ENCODE results near the gene LMF1. TPM values are rescaled to one million over a fixed set of nuclear protein-coding genes. Genes with fewer than 3 reads are reported as not detected.
"Not testable (repeated sequence)": the region's sequence is repeated elsewhere in the genome, so short reads cannot be mapped to it uniquely, and the experiment has no call there.

Gene LMF1
- total RNA-seq, 2 donors from 2014 or later = 15.8 to 20.1 TPM

DNA sequence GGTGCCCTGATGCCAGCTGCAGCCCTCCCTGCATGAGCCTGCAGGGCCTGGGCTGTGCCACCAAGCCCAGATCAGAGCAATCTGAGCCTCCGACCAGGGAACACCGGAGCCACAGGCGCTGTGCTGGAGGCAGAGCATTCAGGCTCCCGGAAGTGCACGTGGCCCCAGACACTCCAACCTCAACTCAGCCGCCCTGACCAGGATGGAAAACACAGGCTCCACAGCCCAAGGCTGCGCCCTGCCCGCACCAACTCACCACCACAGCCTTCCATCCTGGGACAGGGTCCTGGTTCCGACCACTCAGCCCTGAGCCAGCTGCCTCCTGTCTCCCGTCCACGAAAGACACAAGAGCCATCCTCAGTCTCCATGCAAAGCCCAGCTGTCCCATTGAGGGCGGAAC, 18.5 kb downstream of the LMF1 start:
- Histone ChIP-seq H3K9me3 (no peaks in the 10 kb centered on the region), H3K4me3 (no peak overlapping the region), H3K36me3 (replicated peaks in 1 of 2; ENCODE audit: insufficient read depth in 1 of 2, low read depth in 2 of 2) (peaks cover 0 to 5% of the 10 kb centered on the region in 2 donors), H3K27ac (no peak overlapping the region), H3K4me1 (no peaks in the 10 kb centered on the region), H3K27me3 (no peaks in the 10 kb centered on the region)
- TF ChIP-seq, protein P1, sequence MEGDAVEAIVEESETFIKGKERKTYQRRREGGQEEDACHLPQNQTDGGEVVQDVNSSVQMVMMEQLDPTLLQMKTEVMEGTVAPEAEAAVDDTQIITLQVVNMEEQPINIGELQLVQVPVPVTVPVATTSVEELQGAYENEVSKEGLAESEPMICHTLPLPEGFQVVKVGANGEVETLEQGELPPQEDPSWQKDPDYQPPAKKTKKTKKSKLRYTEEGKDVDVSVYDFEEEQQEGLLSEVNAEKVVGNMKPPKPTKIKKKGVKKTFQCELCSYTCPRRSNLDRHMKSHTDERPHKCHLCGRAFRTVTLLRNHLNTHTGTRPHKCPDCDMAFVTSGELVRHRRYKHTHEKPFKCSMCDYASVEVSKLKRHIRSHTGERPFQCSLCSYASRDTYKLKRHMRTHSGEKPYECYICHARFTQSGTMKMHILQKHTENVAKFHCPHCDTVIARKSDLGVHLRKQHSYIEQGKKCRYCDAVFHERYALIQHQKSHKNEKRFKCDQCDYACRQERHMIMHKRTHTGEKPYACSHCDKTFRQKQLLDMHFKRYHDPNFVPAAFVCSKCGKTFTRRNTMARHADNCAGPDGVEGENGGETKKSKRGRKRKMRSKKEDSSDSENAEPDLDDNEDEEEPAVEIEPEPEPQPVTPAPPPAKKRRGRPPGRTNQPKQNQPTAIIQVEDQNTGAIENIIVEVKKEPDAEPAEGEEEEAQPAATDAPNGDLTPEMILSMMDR (IDR thresholded peaks at IDR 0.05) = no peak
- TF ChIP-seq POLR2A (IDR thresholded peaks at IDR 0.05) = no peak
- intact Hi-C loops (cut with DNase I) = no loop called here
- 93 to 100% methylated on average over 3 to 12 of the region's 12 CpGs for WGBS, 2 donors
- DNase-seq (no peak), ATAC-seq (no peak)

DNA sequence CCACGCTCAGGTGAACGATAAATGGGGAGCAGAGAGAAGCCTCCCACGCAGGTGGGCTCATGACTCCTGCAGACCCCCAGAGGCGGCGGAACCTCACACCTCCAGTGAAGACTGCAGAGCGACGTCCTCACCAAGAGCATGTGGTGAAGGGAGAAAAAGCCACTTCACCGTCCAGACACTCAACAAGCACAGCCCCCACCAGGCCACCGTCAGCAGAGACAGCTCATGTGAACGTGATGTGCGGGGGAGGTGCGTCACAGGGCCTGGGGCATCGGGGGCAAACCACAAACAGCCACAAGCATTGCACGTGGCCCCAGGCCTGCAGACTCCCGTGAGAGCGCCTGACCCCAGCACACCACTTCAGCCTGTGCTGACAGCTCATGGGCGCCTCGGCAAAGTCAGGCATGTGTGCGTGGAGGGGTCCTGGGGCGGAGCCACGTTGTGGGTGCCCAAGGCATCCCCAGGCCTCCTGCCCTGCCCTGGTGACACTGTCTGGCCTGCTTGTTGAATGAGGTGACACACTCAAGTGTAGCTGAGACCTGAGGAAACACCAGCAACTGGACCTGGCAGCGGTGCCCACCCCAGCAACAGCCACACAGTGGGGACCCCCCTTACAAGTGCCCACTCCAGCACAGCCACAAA, 19.0 kb downstream of the LMF1 start:
- ATAC-seq (no peak), DNase-seq (no peak)
- H3K4me1 ChIP-seq = no peaks in the 10 kb centered on the region
- no peak overlapping the region for H3K4me3 ChIP-seq
- TF ChIP-seq POLR2A (IDR thresholded peaks at IDR 0.05) = no peak
- TF ChIP-seq, protein P1 (IDR thresholded peaks at IDR 0.05) = no peak
- H3K27me3 ChIP-seq = no peaks in the 10 kb centered on the region
- WGBS, 2 donors = 91 to 92% methylated on average over 12 to 21 of the region's 22 CpGs
- no peaks in the 10 kb centered on the region for H3K9me3 ChIP-seq
- intact Hi-C loops (cut with DNase I) = no loop called here
- H3K36me3 ChIP-seq (replicated peaks in 1 of 2; ENCODE audit: insufficient read depth in 1 of 2, low read depth in 2 of 2) = peaks cover 0 to 5% of the 10 kb centered on the region in 2 donors
- H3K27ac ChIP-seq = no peak overlapping the region

DNA sequence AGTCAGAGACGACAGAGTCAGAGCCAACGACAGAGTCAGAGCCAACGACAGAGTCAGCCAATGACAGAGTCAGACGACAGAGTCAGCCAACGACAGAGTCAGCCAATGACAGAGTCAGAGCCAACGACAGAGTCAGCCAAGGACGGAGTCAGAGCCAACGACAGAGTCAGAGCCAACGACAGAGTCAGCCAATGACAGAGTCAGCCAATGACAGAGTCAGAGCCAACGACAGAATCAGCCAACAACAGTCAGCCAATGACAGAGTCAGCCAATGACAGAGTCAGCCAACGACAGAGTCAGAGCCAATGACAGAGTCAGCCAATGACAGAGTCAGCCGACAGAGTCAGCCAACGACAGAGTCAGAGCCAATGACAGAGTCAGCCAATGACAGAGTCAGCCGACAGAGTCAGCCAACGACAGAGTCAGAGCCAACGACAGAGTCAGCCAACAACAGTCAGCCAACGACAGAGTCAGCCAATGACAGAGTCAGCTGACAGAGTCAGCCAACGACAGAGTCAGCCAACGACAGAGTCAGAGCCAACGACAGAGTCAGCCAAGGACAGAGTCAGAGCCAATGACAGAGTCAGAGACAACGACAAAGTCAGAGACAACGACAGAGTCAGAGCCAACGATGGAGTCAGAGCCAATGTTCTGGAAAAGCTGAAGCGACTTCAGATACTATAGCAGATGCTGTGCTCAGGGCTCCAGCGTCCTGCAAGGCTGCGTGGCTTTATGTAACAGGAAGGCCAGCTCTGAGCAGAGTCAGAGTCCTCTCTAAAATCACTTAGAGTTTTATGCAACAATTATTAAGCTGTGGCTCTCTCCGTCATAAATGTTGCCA, 19.8 kb downstream of the LMF1 start:
- H3K36me3 ChIP-seq (replicated peaks in 1 of 2; ENCODE audit: insufficient read depth in 1 of 2, low read depth in 2 of 2); intact Hi-C loops (cut with DNase I): not testable (repeated sequence)
- WGBS, 2 donors = 80 to 89% methylated on average over 27 of the region's 27 CpGs

DNA sequence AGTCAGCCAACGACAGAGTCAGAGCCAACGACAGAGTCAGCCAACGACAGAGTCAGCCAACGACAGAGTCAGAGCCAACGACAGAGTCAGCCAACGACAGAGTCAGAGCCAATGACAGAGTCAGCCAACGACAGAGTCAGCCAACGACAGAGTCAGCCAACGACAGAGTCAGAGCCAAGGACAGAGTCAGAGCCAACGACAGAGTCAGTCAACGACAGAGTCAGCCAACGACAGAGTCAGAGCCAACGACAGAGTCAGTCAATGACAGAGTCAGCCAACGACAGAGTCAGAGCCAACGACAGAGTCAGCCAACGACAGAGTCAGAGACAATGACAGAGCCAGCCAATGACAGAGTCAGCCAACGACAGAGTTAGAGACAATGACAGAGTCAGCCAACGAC, 22.0 kb downstream of the LMF1 start:
- H3K9me3 ChIP-seq; H3K27ac ChIP-seq; DNase-seq; H3K4me3 ChIP-seq; intact Hi-C loops (cut with DNase I); H3K36me3 ChIP-seq (replicated peaks in 1 of 2; ENCODE audit: insufficient read depth in 1 of 2, low read depth in 2 of 2); H3K27me3 ChIP-seq; H3K4me1 ChIP-seq; ATAC-seq: not testable (repeated sequence)
- WGBS, 2 donors = 81 to 83% methylated on average over 18 of the region's 18 CpGs

More for the DNA sequence above, 19.8 kb downstream of the LMF1 start:
- not testable (repeated sequence) for H3K4me1 ChIP-seq, DNase-seq, H3K4me3 ChIP-seq, H3K27ac ChIP-seq, H3K27me3 ChIP-seq, ATAC-seq, H3K9me3 ChIP-seq

DNA sequence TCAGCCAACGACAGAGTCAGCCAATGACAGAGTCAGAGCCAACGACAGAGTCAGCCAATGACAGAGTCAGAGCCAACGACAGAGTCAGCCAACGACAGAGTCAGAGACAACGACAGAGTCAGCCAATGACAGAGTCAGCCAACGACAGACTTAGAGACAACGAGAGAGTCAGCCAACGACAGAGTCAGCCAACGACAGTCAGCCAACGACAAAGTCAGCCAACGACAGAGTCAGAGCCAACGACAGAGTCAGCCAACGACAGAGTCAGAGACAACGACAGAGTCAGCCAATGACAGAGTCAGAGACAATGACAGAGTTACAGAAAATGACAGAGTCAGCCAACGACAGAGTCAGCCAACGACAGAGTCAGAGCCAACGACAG, 22.9 kb downstream of the LMF1 start:
- H3K27ac ChIP-seq; H3K4me3 ChIP-seq; DNase-seq; H3K27me3 ChIP-seq; H3K36me3 ChIP-seq (replicated peaks in 1 of 2; ENCODE audit: insufficient read depth in 1 of 2, low read depth in 2 of 2); ATAC-seq; H3K4me1 ChIP-seq; H3K9me3 ChIP-seq; intact Hi-C loops (cut with DNase I): not testable (repeated sequence)
- 79 to 88% methylated on average over 17 of the region's 17 CpGs for WGBS, 2 donors

DNA sequence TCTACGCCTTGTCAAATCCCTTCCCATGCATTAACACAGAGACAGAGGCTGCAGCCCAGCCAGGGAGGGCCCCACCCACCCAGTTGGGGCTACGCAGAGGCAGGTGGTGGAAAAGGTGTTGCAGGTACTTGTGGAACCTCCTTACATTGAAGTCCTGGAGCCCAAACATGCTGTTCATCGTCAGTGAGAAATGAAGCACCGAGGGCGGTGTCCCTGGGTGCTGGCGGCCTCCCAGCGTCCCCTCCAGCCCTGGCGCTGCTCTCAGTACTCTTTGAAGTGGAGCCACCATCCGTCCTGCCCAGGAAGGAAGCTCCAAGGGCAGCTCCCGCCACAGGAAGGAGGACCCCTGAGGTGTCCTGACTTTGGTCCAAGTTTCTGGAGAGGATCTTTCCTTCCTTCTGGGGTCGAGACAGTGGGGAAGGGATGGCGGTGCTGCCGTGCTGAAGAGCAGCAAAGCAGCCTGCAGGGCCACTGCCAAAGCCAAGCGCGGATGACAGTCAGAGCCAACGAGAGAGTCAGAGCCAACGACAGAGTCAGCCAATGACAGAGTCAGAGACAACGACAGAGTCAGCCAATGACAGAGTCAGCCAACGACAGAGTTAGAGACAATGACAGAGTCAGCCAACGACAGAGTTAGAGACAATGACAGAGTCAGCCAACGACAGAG, 23.4 kb downstream of the LMF1 start:
- no peak for ATAC-seq
- H3K27me3 ChIP-seq = no peaks in the 10 kb centered on the region
- peaks cover 0 to 5% of the 10 kb centered on the region in 2 donors for H3K36me3 ChIP-seq (replicated peaks in 1 of 2; ENCODE audit: insufficient read depth in 1 of 2, low read depth in 2 of 2)
- no peak overlapping the region for H3K4me3 ChIP-seq
- H3K27ac ChIP-seq = no peak overlapping the region
- intact Hi-C loops (cut with DNase I) = no loop called here
- TF ChIP-seq POLR2A (IDR thresholded peaks at IDR 0.05) = no peak
- TF ChIP-seq, protein P1 (IDR thresholded peaks at IDR 0.05) = no peak
- WGBS, 2 donors = 84 to 86% methylated on average over 13 to 21 of the region's 21 CpGs
- H3K9me3 ChIP-seq = peaks cover 0 to 3% (median 0%) of the 10 kb centered on the region in 3 donors
- H3K4me1 ChIP-seq = no peaks in the 10 kb centered on the region
- no peak for DNase-seq
